ENCODE data around the gene ECSCR.
"Not testable (repeated sequence)": the region's sequence is repeated elsewhere in the genome, so short reads cannot be mapped to it uniquely, and the experiment has no call there.

Gene ECSCR

DNA sequence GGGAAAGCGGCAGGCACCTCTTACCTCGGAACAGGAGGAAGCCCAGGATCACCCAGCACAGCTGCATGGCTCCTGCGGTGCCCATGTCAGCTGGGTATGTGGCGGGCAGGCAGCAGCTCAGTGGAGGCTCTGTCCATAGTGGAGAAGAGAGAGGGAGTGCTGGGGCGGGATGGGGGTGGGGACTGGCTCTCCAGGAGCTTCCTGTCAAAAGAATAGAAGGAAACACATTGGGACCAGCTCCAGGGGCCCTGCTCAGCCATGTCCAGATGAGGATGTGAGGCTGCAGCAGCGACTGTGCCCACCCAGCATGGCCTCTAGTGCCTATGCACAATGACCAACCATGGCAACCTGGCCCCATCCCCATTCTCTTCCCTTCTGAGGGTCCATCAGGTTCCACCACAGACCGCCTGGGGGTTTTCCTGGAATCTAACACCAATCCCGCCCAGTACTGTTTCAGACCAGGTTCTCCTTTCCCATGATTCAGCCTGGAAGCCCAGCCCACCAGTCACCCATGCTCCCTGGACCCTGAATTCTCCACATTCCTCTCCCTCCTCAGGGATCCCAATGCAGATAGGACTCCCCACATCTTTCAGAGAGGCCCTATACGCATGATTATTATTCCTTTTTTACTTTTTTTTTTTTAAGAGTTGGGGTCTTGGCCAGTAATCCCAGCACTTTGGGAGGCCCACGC lies at the start of gene ECSCR:
Gene ECSCR (minus strand): TSS at position 158 of the 691 bp plus-strand sequence. CDS start 73 bp downstream, at position 85.
- DNase-seq: no peak

- not testable (repeated sequence) for DNase-seq
Measured at GRCh38 chr5:139504722-139505121, 42.2 kb upstream of the ECSCR start.

DNA sequence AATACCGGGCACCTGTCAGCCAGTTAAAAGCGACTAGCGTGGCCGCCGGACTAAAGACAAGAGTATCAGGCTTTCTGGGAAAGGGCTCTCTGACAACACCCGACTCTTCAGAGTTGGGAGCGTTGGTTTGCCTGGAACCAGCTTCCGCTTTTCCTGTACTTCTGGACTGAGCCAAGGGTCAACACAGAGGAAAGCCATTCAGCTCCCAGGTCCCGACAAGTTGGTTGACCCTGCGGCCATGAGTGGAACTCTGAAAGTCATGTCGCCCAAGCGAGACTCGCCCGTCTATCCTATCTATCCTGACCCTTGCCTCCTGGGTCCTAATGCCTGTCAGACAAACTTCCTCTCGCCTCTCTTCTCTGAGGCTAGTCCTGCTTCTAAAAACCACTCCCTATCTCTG lies 41.3 kb upstream of the ECSCR start:
- not testable (repeated sequence) for DNase-seq

DNA sequence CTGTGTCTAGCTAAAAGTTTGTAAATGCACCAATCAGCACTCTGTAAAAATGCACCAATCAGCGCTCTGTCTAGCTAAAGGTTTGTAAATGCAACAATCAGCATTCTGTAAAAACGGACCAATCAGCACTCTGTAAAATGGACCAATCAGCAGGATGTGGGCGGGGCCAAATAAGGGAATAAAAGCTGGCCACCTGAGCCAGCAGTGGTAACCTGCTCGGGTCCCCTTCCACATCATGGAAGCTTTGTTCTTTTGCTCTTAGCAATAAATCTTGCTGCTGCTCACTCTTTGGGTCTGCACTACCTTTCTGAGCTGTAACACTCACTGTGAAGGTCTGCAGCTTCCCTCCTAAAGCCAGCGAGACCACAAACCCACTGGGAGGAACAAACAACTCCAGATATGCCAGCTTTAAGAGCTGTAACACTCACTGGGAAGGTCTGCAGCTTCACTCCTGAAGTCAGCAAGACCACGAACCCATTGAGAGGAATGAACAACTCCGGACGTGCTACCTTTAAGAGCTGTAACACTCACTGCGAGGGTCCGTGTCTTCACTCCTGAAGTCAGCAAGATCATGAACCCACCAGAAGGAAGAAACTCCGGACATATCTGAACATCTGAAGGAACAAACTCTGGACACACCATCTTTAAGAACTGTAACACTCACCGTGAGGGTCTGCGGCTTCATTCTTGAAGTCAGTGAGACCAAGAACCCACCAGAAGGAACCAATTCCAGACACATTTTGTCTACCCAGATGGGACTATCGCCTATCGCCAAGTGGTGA lies 40.7 kb upstream of the ECSCR start:
- DNase-seq: not testable (repeated sequence)

DNA sequence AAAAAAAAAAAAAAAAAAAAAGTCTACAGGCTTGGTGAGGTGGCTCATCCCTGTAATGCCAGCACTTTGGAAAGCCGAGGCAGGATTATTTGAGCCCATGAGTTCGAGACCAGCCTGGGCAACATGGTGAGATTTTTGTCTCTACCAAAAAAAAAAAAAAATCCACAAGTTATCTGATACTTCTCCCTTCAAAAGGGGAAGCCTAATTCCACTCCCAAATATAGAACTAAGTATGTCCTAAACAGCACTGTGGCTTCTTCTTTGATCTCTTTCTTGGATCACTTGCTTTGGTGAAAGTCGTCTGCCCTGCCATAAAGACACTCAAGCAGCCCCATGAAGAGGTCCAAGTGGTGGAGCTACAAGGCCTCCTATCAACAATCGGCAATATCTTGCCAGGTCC lies 38.8 kb upstream of the ECSCR start:
- DNase-seq: no peak

GRCh38 chr5:139495638-139496435 lies 33.3 kb upstream of the ECSCR start:
- DNase-seq: no peak

- DNase-seq: no peak
Measured at GRCh38 chr5:139494832-139495231, 32.3 kb upstream of the ECSCR start.

DNA sequence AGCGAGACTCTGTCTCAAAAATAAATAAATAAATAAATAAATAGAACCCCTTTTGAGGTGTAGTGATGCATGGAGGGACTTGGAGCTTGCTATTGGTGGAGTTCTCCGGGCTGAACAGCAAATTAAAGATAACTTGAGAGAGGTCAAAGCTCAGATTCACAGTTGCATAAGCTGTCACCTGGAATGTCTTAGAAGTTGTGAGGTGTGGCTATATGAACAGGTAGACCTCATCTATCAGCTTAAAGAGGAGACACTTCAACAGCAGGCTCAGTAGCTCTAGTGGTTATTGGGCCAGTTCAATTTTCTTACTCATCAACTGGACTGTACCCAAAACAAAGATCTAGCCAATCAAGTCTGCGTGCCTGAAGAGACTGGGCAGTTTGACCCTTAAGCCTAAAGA lies 31.7 kb upstream of the ECSCR start:
- DNase-seq: no peak

GRCh38 chr5:139492700-139493192 lies 30.2 kb upstream of the ECSCR start:
- DNase-seq: peak in 2 of 6 experiments; percentile 29 to 37

DNA sequence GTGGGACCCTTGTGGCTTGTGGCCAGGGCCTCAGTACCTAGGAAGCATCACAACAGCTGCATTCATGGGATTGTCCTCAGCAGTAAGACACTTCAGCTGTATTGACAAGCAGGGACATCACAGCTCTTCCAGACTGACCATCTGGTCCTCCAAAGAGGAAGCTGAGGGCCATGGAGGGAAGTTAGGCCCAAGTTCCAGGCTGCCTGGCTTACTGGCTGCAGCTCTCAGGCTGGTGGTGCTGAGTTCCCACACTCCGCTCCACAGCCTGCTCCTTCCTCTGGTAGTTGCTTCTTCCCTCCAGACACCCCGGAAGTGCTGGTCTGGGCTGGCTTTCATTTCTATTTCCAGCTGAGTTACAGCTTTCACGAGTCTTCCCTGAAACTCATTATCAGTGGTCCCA lies 25.7 kb upstream of the ECSCR start:
- no peak for DNase-seq

DNA sequence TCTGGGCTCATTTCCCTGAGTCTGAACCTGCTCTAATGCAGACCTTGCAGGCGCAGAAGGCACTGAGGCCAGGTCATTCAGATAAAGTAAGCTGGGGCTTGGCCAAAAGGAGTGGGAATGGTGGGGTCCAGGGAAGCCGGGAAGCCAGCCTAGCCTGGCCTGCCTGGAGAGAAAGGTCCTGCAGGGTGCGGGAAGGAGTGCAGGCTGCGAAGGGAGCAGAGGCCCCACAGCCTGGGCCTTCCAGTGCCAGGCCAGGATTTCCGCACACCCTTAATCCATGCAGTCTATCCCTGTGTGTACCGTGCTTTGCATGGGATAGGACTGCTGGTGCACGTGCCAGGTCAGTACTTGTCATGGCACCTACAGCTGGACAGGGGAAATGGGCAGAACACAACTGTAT lies 23.7 kb upstream of the ECSCR start:
- no peak for DNase-seq

DNA sequence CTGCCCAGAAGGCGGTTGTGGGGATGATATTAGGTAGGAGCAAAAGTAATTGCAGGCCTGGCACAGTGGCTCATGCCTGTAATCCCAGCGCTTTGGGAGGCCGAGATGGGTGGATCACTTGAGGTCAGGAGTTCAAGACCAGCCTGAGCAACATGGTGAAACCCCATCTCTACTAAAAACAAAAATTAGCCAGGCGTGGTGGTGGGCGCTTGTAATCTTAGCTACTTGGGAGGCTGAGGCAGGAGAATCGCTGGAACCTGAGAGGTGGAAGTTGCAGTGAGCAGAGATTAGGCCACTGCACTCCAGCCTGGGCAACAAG lies 20.3 kb upstream of the ECSCR start:
- not testable (repeated sequence) for DNase-seq

DNA sequence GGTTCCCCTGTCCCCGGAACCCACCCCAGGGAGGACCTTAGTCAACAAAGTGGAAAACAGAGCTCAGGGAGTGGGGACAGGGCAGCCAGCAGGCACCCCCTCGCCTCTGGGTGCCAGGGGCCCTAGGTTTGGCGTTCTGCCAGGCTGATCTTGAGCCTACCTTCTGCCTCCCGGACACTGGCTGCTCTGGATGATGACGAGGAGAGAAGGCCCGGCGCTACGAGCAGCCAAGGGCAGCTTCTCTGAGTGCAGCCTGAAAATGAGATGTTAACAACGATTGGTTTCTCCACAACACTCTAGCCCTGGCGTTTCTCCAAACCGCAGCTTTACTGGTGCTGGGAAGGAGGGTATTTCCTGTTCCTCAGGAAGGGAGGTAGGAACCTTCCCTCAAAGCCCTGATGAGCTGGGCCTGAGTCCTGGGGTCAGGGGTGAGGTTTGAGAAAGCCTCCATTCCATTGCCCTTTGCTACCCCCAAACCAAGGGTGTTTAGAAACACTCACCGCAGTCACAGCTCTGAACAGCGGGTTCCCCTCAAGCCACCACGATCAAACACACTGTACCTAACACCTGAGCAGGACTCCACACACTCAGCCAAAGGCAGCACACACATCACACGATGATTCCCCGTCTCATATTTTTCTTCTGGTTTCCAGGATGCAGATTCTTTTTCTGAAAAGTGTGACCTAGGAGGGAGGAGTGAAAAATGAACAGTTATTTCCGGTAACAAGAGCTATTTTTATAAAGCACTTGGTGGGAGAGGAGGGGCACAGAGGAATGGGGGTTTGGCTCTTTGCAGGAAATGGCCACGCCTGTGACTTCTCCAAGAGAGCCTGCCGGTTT lies 19.7 kb upstream of the ECSCR start, which contains the start of gene STING1:
Gene STING1 (minus strand): TSS at position 709 of the 840 bp plus-strand sequence. CDS start 1,054 bp downstream, outside the sequence.
- DNase-seq: peak; percentile 53 to 81 (median 68)

- peak in 1 of 6 experiments; percentile 54 for DNase-seq
Measured at GRCh38 chr5:139481580-139482049, 19.1 kb upstream of the ECSCR start.

- peak in 1 of 6 experiments; percentile 3 for DNase-seq
Measured at GRCh38 chr5:139481122-139481533, 18.6 kb upstream of the ECSCR start.

DNA sequence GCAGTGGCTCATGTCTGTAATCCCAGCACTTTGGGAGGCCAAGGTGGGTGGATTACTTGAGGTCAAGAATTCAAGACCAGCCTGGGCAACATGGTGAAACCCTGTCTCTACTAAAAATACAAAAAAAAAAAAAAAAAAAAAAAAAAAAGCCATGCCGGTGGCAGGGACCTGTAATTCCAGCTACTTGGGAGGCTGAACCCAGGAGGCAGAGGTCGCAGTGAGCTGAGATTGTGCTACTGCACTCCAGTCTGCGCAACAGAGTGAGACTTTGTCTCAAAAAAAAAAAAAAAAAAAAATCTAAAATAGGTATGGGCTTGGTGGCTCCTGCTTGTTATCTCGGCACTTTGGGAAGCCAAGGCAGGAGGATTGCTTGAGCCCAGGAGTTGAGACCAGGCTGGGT lies 17.2 kb upstream of the ECSCR start:
- not testable (repeated sequence) for DNase-seq

GRCh38 chr5:139478657-139479423 lies 16.3 kb upstream of the ECSCR start:
- DNase-seq: not testable (repeated sequence)

- DNase-seq: no peak
Measured at GRCh38 chr5:139475865-139476617, 13.5 kb upstream of the ECSCR start.

DNA sequence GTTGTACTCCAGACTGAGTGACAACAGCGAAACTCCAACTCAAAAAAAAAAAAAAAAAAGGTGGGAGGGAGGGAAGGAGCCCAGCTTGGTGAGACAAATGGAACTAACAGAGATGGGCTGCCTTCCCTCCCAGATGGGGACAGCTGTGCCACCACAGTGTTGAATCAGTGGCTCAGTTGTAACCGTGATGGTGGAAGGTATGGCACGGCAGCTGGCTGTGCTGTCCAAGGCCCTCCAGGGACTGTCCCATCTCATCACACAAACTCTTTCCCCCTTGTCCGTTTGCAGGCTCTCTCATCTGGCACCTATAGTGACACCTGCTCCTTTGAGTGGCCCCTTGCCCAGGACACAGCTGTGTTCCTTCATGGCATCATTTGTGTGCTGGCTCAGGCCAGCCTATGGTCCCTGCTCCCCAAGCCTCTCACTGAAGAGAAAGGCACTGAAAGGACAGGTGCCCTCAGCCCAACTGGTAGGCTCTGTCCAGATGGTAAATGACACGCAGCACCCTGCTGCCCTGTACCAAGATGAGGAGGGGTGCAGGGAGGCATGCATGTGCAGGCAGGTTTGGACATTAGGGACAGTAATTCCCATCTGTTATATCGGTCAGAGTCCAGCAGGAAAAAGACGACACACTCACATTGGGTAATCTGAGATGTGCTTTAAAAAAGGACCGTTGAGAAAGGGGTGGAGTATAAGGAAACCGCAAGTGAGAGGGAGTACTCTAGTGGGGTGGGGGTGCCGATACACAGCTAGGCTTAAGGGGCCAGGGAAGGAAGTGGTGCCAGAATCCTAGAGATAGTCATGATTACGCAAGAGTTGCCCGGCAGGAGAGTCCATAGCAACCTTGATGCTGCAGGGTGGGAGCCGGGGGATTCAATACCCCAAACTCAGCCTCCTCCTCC lies 12.6 kb upstream of the ECSCR start:
- DNase-seq: peak in 4 of 6 experiments; percentile 7 to 39 (median 30)
